BLaER1 (cell line): ENCODE results near the gene LSM14A.

Experiments used
- H3K27ac ChIP-seq: shearing (Covaris generic); formaldehyde crosslinking; 2 replicates; pipeline ENCODE4 v1.8.1; 2022
- H3K27me3 ChIP-seq: shearing (Covaris generic); formaldehyde crosslinking; 2 replicates; pipeline ENCODE4 v1.8.1; 2022
- H3K36me3 ChIP-seq: shearing (Covaris generic); formaldehyde crosslinking; 2 replicates; pipeline ENCODE4 v1.8.1; 2022
- H3K4me1 ChIP-seq: shearing (Covaris generic); formaldehyde crosslinking; 2 replicates; pipeline ENCODE4 v1.8.1; 2022
- H3K4me2 ChIP-seq: shearing (Covaris generic); formaldehyde crosslinking; 2 replicates; pipeline ENCODE4 v1.8.1; 2022
- H3K4me3 ChIP-seq: shearing (Covaris generic); formaldehyde crosslinking; 2 replicates; pipeline ENCODE4 v1.8.1; 2022
- H3K9ac ChIP-seq: shearing (Covaris generic); formaldehyde crosslinking; 2 replicates; pipeline ENCODE4 v1.8.1; 2022
- H3K9me3 ChIP-seq: shearing (Covaris generic); formaldehyde crosslinking; 2 replicates; pipeline ENCODE4 v1.8.1; 2022
- H4K20me1 ChIP-seq: shearing (Covaris generic); formaldehyde crosslinking; 2 replicates; pipeline ENCODE4 v1.8.1; 2022
- Cebpa-rat ChIP-seq: shearing (Covaris generic); IDR thresholded peaks from 2 replicates; pipeline ENCODE4 v1.8.1; 2022

Gene LSM14A

GRCh38 chr19:34254046-34254697, 81.9 kb downstream of the LSM14A start, which contains the start of gene GARRE1:
Gene GARRE1 (plus strand): TSS chr19:34254554. CDS start chr19:34300474, 45,920 bp downstream.
- Histone ChIP-seq H3K4me2 (peak within 1 kb of the TSS; percentile 86), H3K27ac (peak within 1 kb of the TSS; percentile 76), H4K20me1 (peaks cover 27% of the 10 kb centered on the region; the same call in 1 of the 2 replicates), H3K9ac (peak within 1 kb of the TSS; percentile 76), H3K4me3 (peak within 1 kb of the TSS; percentile 91), H3K4me1 (peaks cover 11% of the 10 kb centered on the region), H3K9me3 (no peaks in the 10 kb centered on the region), H3K36me3 (no peaks in the 10 kb centered on the region), H3K27me3 (no peaks in the 10 kb centered on the region)
- no peak for TF ChIP-seq Cebpa-rat

- Histone ChIP-seq H3K4me3 (peak overlapping the region; percentile 91), H3K4me1 (peaks cover 11% of the 10 kb centered on the region), H3K9me3 (no peaks in the 10 kb centered on the region), H3K27ac (peak overlapping the region; percentile 76), H3K4me2 (peak overlapping the region; percentile 86), H3K27me3 (no peaks in the 10 kb centered on the region), H4K20me1 (peaks cover 32% of the 10 kb centered on the region; the same call in 1 of the 2 replicates), H3K36me3 (no peaks in the 10 kb centered on the region), H3K9ac (peak overlapping the region; percentile 76)
- no peak for TF ChIP-seq Cebpa-rat
Measured at GRCh38 chr19:34254698-34255432, 82.6 kb downstream of the LSM14A start.

GRCh38 chr19:34255546-34255945, 83.2 kb downstream of the LSM14A start:
- H3K9ac ChIP-seq = peak overlapping the region; percentile 76; the same call in 1 of the 2 replicates
- peaks cover 34% of the 10 kb centered on the region; the same call in 1 of the 2 replicates for H4K20me1 ChIP-seq
- H3K27me3 ChIP-seq = no peaks in the 10 kb centered on the region
- peak overlapping the region; percentile 86 for H3K4me2 ChIP-seq
- H3K9me3 ChIP-seq = no peaks in the 10 kb centered on the region
- no peak overlapping the region for H3K27ac ChIP-seq
- H3K4me3 ChIP-seq = peak overlapping the region; percentile 91
- no peak for TF ChIP-seq Cebpa-rat
- H3K4me1 ChIP-seq = peaks cover 11% of the 10 kb centered on the region
- no peaks in the 10 kb centered on the region for H3K36me3 ChIP-seq

- Histone ChIP-seq H3K27me3 (no peaks in the 10 kb centered on the region), H3K9me3 (no peaks in the 10 kb centered on the region), H3K4me3 (no peak overlapping the region), H3K36me3 (no peaks in the 10 kb centered on the region), H3K9ac (no peak overlapping the region), H3K4me1 (peaks cover 11% of the 10 kb centered on the region), H3K27ac (no peak overlapping the region), H4K20me1 (peaks cover 48% of the 10 kb centered on the region), H3K4me2 (no peak overlapping the region)
- no peak for TF ChIP-seq Cebpa-rat
Measured at GRCh38 chr19:34256835-34257558, 84.7 kb downstream of the LSM14A start.

- Histone ChIP-seq H3K9ac (no peak overlapping the region), H3K9me3 (no peaks in the 10 kb centered on the region), H3K4me3 (no peak overlapping the region), H3K27ac (no peak overlapping the region), H3K4me2 (no peak overlapping the region), H3K27me3 (no peaks in the 10 kb centered on the region), H3K36me3 (no peaks in the 10 kb centered on the region), H3K4me1 (peaks cover 11% of the 10 kb centered on the region), H4K20me1 (peaks cover 48% of the 10 kb centered on the region)
- no peak for TF ChIP-seq Cebpa-rat
Measured at GRCh38 chr19:34257559-34257924, 85.2 kb downstream of the LSM14A start.

- H3K4me3 ChIP-seq = no peak overlapping the region
- no peaks in the 10 kb centered on the region for H3K36me3 ChIP-seq
- H3K4me2 ChIP-seq = no peak overlapping the region
- no peak overlapping the region for H3K27ac ChIP-seq
- no peaks in the 10 kb centered on the region for H3K9me3 ChIP-seq
- no peak overlapping the region for H3K9ac ChIP-seq
- no peaks in the 10 kb centered on the region for H3K27me3 ChIP-seq
- H3K4me1 ChIP-seq = peaks cover 11% of the 10 kb centered on the region
- peaks cover 59% of the 10 kb centered on the region for H4K20me1 ChIP-seq
- TF ChIP-seq Cebpa-rat = no peak
Measured at GRCh38 chr19:34259367-34260095, 87.2 kb downstream of the LSM14A start.

- peaks cover 15% of the 10 kb centered on the region for H3K4me1 ChIP-seq
- H4K20me1 ChIP-seq = peaks cover 62% of the 10 kb centered on the region
- no peaks in the 10 kb centered on the region for H3K9me3 ChIP-seq
- no peaks in the 10 kb centered on the region for H3K36me3 ChIP-seq
- TF ChIP-seq Cebpa-rat = no peak
- no peaks in the 10 kb centered on the region for H3K27me3 ChIP-seq
- H3K9ac ChIP-seq = no peak overlapping the region
- H3K27ac ChIP-seq = no peak overlapping the region
- H3K4me3 ChIP-seq = no peak overlapping the region
- H3K4me2 ChIP-seq = no peak overlapping the region
Measured at GRCh38 chr19:34260771-34261173, 88.5 kb downstream of the LSM14A start.

GRCh38 chr19:34261334-34262109, 89.2 kb downstream of the LSM14A start:
- H3K4me3 ChIP-seq = no peak overlapping the region
- 0 out of 2 replicates have a peak, but pooled peaks cover 4% of the 10 kb centered on the region for H3K36me3 ChIP-seq
- H3K4me2 ChIP-seq = no peak overlapping the region
- peaks cover 10% of the 10 kb centered on the region for H3K4me1 ChIP-seq
- peaks cover 65% of the 10 kb centered on the region for H4K20me1 ChIP-seq
- no peak overlapping the region for H3K27ac ChIP-seq
- H3K9ac ChIP-seq = no peak overlapping the region
- no peaks in the 10 kb centered on the region for H3K27me3 ChIP-seq
- no peak for TF ChIP-seq Cebpa-rat
- no peaks in the 10 kb centered on the region for H3K9me3 ChIP-seq
